ENCODE measurements around the gene NEURL1B.

Gene NEURL1B

GRCh38 chr5:172728481-172729241 is 87.6 kb downstream of the NEURL1B start:
- no peak for DNase-seq (ENCODE audit: insufficient read length, low spot score)
- FAIRE-seq = no peak
- TF ChIP-seq, protein P1, sequence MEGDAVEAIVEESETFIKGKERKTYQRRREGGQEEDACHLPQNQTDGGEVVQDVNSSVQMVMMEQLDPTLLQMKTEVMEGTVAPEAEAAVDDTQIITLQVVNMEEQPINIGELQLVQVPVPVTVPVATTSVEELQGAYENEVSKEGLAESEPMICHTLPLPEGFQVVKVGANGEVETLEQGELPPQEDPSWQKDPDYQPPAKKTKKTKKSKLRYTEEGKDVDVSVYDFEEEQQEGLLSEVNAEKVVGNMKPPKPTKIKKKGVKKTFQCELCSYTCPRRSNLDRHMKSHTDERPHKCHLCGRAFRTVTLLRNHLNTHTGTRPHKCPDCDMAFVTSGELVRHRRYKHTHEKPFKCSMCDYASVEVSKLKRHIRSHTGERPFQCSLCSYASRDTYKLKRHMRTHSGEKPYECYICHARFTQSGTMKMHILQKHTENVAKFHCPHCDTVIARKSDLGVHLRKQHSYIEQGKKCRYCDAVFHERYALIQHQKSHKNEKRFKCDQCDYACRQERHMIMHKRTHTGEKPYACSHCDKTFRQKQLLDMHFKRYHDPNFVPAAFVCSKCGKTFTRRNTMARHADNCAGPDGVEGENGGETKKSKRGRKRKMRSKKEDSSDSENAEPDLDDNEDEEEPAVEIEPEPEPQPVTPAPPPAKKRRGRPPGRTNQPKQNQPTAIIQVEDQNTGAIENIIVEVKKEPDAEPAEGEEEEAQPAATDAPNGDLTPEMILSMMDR (IDR thresholded peaks at IDR 0.05; ENCODE audit: insufficient read depth, missing control alignments) = no peak

DNA sequence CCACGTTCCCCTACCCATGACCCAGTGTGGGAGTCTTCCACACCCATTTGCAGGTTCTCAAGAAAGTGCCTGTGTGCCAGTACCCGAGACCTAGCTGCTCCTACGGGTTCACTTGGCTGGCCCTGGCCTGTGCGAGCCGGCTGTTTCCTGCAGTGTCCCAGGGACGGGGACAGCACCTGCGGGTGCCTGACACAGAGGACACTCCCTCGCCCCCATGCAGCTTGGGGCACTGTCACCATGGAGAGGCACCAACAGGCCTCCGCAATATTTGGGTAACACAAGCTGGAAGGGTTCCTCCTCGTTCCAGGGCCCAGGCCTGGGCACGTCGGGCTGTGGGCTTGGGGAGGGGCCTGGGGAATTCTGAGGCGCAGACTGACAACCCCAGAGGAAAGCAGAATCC is 88.5 kb downstream of the NEURL1B start:
- DNase-seq (ENCODE audit: insufficient read length, low spot score) = no peak
- TF ChIP-seq, protein P1 (IDR thresholded peaks at IDR 0.05; ENCODE audit: insufficient read depth, missing control alignments) = no peak
- no peak for FAIRE-seq

- no peak for DNase-seq (ENCODE audit: insufficient read length, low spot score)
- TF ChIP-seq, protein P1 (IDR thresholded peaks at IDR 0.05; ENCODE audit: insufficient read depth, missing control alignments) = no peak
- no peak for FAIRE-seq
These were observed 89.2 kb downstream of the NEURL1B start for GRCh38 chr5:172730222-172730621.

GRCh38 chr5:172730981-172731679 is 90.1 kb downstream of the NEURL1B start:
- DNase-seq (ENCODE audit: insufficient read length, low spot score) (no peak), FAIRE-seq (no peak)
- TF ChIP-seq, protein P1 (IDR thresholded peaks at IDR 0.05; ENCODE audit: insufficient read depth, missing control alignments) = no peak

DNA sequence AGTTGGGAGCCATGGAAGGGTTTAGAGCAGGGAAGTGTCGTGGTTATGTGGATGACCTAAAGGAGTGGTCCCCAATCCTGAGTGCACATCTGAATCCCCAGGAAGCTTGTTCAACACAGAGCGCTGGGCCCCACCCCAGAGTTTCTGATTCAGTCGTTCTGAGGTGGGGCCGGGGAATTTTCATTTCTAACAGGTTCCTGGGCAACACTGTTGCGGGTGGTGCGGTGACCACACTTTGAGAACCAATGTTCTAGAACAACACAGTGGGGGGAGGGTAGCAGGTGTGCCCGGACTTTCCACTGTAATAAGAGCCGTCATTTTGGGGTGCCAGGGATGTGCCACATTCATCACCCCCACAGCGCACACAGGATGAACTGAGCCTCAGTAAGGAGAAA is 90.6 kb downstream of the NEURL1B start:
- no peak for DNase-seq (ENCODE audit: insufficient read length, low spot score)
- FAIRE-seq = no peak
- TF ChIP-seq, protein P1 (IDR thresholded peaks at IDR 0.05; ENCODE audit: insufficient read depth, missing control alignments) = no peak

- no peak for FAIRE-seq
- DNase-seq (ENCODE audit: insufficient read length, low spot score) = no peak
- TF ChIP-seq, protein P1 (IDR thresholded peaks at IDR 0.05; ENCODE audit: insufficient read depth, missing control alignments) = no peak
These were observed 91.3 kb downstream of the NEURL1B start for GRCh38 chr5:172732201-172732865.

All from D721Med (cell line).